IPS-NIHi11 (cell line): Measurements from ENCODE around the gene PSMD13.

Experiments used
- DNase-seq: peaks from one replicate; pipeline ENCODE4 v3.0.0; 2012; ENCODE audit warnings: mixed read lengths, low spot score

The PSMD13 gene

GRCh38 chr11:289712-290620 lies 53.2 kb downstream of the PSMD13 start:
- DNase-seq, result no peak

GRCh38 chr11:290621-291231 lies 54.0 kb downstream of the PSMD13 start:
- DNase-seq, result no peak

GRCh38 chr11:291281-292210 lies 54.8 kb downstream of the PSMD13 start:
- no peak for DNase-seq

- DNase-seq, result no peak
These were observed 55.7 kb downstream of the PSMD13 start for GRCh38 chr11:292211-293121.

DNA sequence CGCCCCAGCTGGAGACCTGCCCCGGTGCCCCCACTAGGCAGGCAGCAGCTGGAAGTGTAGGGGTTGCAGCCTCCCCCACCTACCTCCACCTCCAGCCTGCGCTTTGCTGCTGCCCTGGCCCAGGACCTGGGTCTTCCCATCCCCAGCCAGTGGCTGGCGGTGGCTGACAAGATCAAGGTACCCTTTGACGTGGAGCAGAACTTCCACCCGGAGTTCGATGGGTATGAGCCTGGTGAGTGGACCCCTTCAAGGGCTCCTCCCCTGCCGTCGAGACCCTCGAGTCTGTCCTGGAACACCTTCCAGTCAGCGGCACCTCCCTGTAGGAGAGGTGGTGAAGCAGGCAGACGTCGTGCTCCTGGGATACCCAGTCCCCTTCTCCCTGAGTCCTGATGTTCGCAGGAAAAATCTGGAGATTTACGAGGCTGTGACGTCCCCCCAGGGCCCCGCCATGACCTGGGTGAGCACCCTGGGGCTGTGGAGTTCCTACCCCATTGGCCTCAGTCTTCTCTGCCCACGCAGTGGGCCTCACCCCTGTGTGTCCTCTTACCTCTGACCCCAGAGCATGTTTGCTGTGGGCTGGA lies 56.6 kb downstream of the PSMD13 start:
- no peak for DNase-seq

DNA sequence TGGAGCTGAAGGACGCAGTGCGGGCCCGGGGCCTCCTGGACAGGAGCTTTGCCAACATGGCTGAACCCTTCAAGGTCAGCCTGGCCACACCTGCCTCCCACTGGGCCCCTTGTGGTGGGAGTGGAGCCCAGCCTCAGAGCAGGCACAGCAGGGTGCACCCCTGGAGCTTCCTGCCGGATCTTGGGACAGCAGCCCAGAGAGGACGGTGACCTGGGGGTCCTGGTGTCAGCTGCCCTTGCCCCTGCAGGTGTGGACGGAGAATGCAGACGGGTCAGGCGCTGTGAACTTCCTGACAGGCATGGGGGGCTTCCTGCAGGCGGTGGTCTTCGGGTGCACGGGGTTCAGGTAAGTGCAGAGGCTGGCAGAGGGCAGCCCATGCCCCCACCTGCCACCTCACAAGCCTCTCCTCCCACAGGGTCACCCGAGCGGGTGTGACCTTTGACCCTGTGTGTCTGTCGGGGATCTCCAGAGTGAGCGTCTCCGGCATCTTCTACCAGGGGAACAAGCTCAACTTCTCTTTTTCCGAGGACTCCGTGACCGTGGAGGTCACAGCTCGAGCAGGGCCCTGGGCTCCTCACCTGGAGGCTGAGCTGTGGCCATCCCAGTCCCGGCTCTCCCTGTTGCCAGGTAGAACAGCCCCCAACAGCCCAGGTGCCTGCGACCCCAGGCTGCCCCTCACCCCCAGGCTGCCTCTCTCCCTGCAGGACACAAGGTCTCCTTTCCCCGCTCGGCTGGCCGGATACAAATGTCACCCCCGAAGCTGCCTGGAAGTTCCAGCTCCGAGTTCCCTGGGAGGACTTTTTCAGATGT lies 57.3 kb downstream of the PSMD13 start:
- DNase-seq, result no peak

- DNase-seq, result no peak
These were observed 58.0 kb downstream of the PSMD13 start for GRCh38 chr11:294780-295179.

- no peak for DNase-seq
These were observed 58.8 kb downstream of the PSMD13 start for GRCh38 chr11:295351-296170.

DNA sequence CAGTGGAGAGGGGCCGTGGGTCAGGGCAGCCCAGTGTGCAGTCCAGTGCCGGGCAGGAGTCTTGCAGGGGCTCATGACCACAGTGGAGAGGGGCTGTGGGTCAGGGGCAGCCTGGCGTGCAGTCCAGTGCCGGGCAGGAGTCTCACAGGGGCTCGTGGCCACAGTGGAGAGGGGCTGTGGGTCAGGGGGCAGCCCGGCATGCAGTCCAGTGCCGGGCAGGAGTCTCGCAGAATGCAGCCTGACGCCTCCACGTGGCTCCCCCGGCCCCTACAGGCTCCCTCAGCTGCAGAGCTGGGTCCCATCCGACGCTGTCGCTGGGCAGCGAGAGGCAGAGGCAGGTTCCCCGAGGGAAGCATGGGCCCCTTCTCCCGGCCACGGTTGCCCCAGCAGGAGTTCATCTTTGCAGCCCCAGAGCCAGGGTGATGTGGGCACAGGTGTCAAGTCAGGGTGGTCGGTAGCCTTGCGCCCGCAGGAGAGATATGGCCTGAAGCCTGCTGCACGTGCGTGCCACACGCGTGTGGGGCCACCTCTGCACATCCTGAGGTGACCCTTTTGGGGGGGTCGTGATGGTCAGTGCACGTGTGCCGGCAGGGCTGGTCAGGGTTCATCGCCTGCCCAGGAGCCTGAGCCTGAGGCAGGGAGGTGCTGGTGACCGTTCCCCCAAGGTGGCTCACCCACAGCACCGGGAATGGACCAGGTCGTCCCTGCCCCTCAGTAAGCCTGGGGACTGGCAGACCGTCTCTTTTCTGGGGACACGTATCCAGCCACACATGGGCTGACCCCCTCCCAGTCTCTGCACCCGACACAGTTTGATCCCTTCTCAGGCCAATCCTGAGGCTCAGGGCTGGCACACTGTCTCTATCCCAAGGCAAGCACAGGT lies 59.6 kb downstream of the PSMD13 start:
- DNase-seq, result no peak

DNA sequence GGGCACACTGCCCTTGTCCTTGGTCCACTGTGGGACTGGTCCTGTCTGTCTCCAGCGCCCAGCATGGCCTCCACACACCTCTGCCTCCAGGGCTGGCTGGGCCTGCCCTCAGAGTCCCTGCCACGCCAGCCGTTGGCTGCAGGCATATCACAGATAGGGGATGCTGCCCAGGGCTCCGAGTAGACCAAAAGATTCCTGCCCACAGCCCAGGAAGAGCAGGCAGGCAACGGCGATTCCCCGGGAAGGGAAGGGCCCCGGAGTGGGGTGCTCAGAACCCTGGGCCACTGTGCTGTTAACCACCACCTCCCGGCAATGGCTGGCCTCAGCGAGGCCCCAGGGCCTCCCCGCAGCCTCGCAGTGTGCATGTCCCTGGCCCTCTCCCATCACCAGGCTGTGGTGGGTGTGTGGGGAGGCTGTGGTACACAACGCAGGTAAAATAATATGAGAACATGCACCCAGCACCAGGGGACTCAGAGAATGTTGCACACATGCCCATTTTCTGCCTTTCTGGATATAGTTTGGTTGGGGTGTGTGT lies 60.3 kb downstream of the PSMD13 start:
- no peak for DNase-seq

- no peak for DNase-seq
These were observed 61.0 kb downstream of the PSMD13 start for GRCh38 chr11:297586-298405.

DNA sequence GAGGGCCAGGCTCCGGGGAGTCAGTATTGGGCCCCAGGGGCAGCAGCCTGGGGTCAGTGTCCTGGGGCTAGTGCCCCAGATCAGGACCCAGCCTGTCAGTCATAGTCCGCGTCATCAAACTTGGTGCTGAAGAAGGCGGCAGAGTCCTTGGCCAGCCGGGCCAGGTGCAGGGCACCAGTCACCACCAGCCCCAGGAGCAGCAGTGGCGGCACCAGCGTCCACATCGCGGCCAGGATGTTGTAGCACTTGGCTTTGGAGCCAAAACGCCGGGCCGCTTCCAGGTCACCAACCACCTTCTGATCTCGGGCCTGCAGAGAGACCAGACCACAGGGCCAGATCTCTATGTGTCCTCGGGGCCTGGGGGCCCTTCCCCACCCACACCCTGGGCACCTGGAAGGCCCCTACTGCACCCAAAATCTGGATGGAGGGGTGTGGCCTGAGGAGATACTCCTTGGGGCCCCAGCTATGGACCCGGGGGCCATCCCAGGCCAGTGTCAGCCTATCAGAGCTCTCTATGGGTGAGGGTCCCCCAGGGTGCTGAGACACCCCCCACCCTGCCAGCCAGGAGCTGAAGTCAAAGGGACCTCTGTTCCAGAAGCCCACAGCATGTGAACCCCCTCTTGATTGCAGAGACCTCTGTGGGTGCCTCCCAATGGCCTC lies 61.8 kb downstream of the PSMD13 start:
- DNase-seq, result no peak

DNA sequence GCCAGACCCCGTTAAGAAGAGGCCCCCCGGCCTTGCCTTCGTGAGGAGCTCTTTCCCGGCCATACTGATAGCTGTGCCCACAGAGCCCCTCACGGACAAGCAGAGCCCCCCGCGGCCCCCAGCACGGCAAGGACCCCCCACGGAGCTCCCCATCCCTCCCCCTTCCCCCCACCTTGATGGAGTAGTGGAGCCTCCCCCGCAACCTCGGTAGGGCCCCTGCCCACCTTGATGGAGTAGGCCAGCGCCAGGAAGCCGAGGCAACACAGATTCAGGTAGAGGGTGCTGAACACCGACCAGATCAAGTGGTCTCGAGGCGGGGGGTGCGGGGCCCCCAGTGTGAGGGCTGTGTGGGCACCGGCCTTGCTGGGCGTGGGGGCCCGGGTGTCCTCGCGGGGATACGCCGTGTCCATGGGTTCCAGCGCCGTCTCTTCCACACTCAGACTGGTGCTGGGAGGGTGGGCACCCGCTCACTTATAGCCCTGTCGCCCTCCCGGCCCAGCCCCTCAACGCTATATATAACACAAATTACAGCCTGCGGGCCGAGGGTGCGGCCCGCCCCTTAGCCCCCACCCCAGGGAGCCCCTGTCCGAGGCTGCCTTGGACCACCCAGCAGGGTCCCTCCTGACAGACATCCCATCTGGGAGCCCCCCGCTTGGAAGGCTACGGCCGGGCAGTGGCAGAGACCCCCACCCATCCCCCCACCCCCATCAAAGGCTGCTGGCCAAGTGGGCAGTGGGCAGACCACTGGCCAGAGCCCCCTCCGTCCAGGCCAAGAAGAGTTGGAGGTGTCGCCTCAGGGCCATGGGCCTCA lies 62.5 kb downstream of the PSMD13 start, which contains the start of gene IFITM5:
IFITM5 (minus strand) TSS at position 446 of the 811 bp plus-strand sequence; CDS start at position 410, 36 bp downstream.
- no peak for DNase-seq

DNA sequence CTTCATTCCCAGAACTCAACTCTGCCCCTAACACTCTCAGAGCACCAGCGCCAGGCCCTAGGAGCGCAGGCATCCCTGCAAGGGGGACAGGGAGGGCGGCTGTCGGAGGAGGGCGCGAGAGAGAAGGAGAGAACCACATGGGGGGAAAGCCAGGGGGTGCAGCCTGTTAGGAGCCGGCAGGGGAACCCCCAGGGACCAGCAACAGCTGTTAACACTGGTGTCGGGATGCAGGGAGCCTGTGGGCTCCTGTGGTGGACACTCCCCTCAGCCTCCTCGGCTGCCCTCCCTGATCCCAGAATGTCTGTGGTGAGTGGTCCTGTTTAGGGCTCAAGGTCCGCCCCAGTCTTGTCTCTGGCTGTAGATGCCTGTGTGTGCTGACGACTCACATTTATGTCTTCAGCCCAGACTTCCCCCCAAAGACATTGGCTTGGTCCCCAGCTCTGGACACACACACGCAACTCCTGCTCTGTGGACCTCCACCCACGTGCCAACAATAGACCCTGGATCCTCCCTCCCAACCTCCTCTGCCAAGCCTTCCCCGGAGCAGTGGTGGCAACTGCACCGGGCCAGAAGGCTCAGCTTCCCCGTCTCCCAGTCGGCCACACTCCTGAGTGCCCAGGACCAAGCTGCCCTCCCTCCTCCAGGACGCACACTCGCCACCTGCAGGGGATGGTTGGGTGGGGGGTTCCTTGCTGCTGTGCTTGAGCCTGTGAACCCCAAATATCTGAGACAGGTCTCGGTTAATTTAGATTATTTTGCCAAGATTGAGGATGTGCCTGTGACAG lies 63.4 kb downstream of the PSMD13 start:
- DNase-seq, result peak; percentile 47
